Measurements from ENCODE around the gene NUMBL. TPM values are rescaled to one million over a fixed set of nuclear protein-coding genes. Genes with fewer than 3 reads are reported as not detected.

The NUMBL gene
- total RNA-seq, 4 donors from 2014 or later, result 11.2 to 45.8 (median 36.0) TPM

GRCh38 chr19:40682431-40682964, 8.0 kb downstream of the NUMBL start:
- intact Hi-C loops (cut with DNase I; ENCODE audit: low total_unique reads), result no loop called here

GRCh38 chr19:40681039-40681438, 9.4 kb downstream of the NUMBL start:
- no peak for TF ChIP-seq POLR2A (IDR thresholded peaks at IDR 0.05)
- TF ChIP-seq CTCF (IDR thresholded peaks at IDR 0.05), result no peak
- no peak for DNase-seq (ENCODE audit: low spot score in 2 of 2)
- 81 to 92% methylated on average over 4 of the region's 4 CpGs for WGBS, 2 donors
- no peak overlapping the region for H3K4me3 ChIP-seq (ENCODE audit: low read depth, poor library complexity, severe bottlenecking)
- intact Hi-C loops (cut with DNase I; ENCODE audit: low total_unique reads), result no loop called here

More at GRCh38 chr19:40682431-40682964, 8.0 kb downstream of the NUMBL start:
- WGBS, 2 donors, result 86 to 87% methylated on average over 18 of the region's 18 CpGs
- DNase-seq (ENCODE audit: low spot score in 2 of 2), result no peak
- no peak overlapping the region for H3K4me3 ChIP-seq (ENCODE audit: low read depth, poor library complexity, severe bottlenecking)
- TF ChIP-seq CTCF (IDR thresholded peaks at IDR 0.05) (no peak), POLR2A (IDR thresholded peaks at IDR 0.05) (no peak)

- TF ChIP-seq POLR2A (IDR thresholded peaks at IDR 0.05) (no peak), CTCF (IDR thresholded peaks at IDR 0.05) (no peak)
- no peak for DNase-seq (ENCODE audit: low spot score in 2 of 2)
- WGBS, 2 donors, result 93 to 97% methylated on average over 23 of the region's 23 CpGs
- intact Hi-C loops (cut with DNase I; ENCODE audit: low total_unique reads), result no loop called here
- no peak overlapping the region for H3K4me3 ChIP-seq (ENCODE audit: low read depth, poor library complexity, severe bottlenecking)
Observed at GRCh38 chr19:40677156-40677555, 13.3 kb downstream of the NUMBL start.

GRCh38 chr19:40674291-40674690, 16.2 kb downstream of the NUMBL start:
- WGBS, 2 donors, result 78 to 88% methylated on average over 3 of the region's 3 CpGs
- no peak overlapping the region for H3K4me3 ChIP-seq (ENCODE audit: low read depth, poor library complexity, severe bottlenecking)
- no peak for DNase-seq (ENCODE audit: low spot score in 2 of 2)
- no peak for TF ChIP-seq CTCF (IDR thresholded peaks at IDR 0.05)
- TF ChIP-seq POLR2A (IDR thresholded peaks at IDR 0.05), result no peak
- intact Hi-C loops (cut with DNase I; ENCODE audit: low total_unique reads), result no loop called here

GRCh38 chr19:40673397-40673796, 17.1 kb downstream of the NUMBL start:
- DNase-seq (ENCODE audit: low spot score in 2 of 2), result no peak
- no peak overlapping the region for H3K4me3 ChIP-seq (ENCODE audit: low read depth, poor library complexity, severe bottlenecking)
- TF ChIP-seq CTCF (IDR thresholded peaks at IDR 0.05), result no peak
- no peak for TF ChIP-seq POLR2A (IDR thresholded peaks at IDR 0.05)
- intact Hi-C loops (cut with DNase I; ENCODE audit: low total_unique reads), result no loop called here
- 91 to 92% methylated on average over 11 of the region's 11 CpGs for WGBS, 2 donors
